Aorta (tissue), 5 donors: Measurements from ENCODE around the gene TREX2. TPM values are rescaled to one million over a fixed set of nuclear protein-coding genes. Genes with fewer than 3 reads are reported as not detected.
A peak's percentile ranks its signal among the peaks of the same experiment; 100 is the strongest.

ENCODE experiments used
- ATAC-seq: fragments of 200-7000 bp; cut with Tn5 transposase; one replicate; pipeline ENCODE4 v1.9.1; 2022; ENCODE audit warnings: moderate library complexity; ENCODE audit not compliant: low FRiP score
- DNase-seq, 2 donors: peaks; one replicate each; pipeline ENCODE4 v3.0.0-alpha.2; 2020
- H3K27ac ChIP-seq, 2 donors: one replicate each; pipeline ENCODE4 v1.5.1; 2013; ENCODE audit warnings: low read length in 2 of 2, mild to moderate bottlenecking in 2 of 2, moderate library complexity in 2 of 2, control low read depth in 1 of 2, inconsistent platforms in 1 of 2, low read depth in 1 of 2
- H3K27me3 ChIP-seq, 2 donors: one replicate each; pipeline ENCODE4 v1.6.1; 2013; ENCODE audit warnings: control low read depth in 1 of 2, low read length in 1 of 2, mild to moderate bottlenecking in 1 of 2, moderate library complexity in 1 of 2; ENCODE audit not compliant: insufficient read depth in 2 of 2, control insufficient read depth in 1 of 2
- H3K36me3 ChIP-seq, 2 donors: one replicate each; pipeline ENCODE4 v1.6.1; 2013; ENCODE audit warnings: control low read depth in 1 of 2, low read length in 1 of 2, mild to moderate bottlenecking in 1 of 2; ENCODE audit not compliant: insufficient read depth in 2 of 2, control insufficient read depth in 1 of 2
- H3K4me1 ChIP-seq, 2 donors: one replicate each; pipeline ENCODE4 v1.6.1; 2013; ENCODE audit warnings: low read length in 2 of 2, control low read depth in 1 of 2, mild to moderate bottlenecking in 1 of 2, moderate library complexity in 1 of 2; ENCODE audit not compliant: insufficient read depth in 2 of 2, control insufficient read depth in 1 of 2
- H3K4me3 ChIP-seq, 2 donors: one replicate each; pipeline ENCODE4 v1.5.1; 2013; ENCODE audit warnings: low read length in 2 of 2, control low read depth in 1 of 2, mild to moderate bottlenecking in 1 of 2
- H3K9me3 ChIP-seq: one replicate; pipeline ENCODE4 v1.6.1; 2013; ENCODE audit warnings: mild to moderate bottlenecking, low read length; ENCODE audit not compliant: control insufficient read depth
- WGBS, 2 donors: extraction: QIAGEN DNeasy Blood & Tissue Kit; methylation state at CpG; one replicate each; pipeline ENCODE4 v1.1.7; 2013; 5-methylcytosine and 5-hydroxymethylcytosine counted together
- intact Hi-C, 2 donors: fragments of 100-400 bp; cut with DNase I; formaldehyde crosslinking; loops; one replicate each; pipeline versions ENCODE4 v1.14.2 to v1.15.0; 2022
- polyA plus RNA-seq, 2 donors: library from polyadenylated mRNA; stranded (reverse); fragments of 200-250 nt; gene quantifications; one replicate each; pipeline ENCODE4 v1.2.3, GENCODE V29; 2013
- total RNA-seq, 2 donors: library from RNA; stranded (reverse); fragmentation: NEBNext Ultra II Directional; extraction: Animal tissue kit (Norgen Biotek cat#: 25700); gene quantifications; one replicate each; pipeline ENCODE4 v1.2.1, GENCODE V29; 2021
- donor health status: healthy with polysubstance abuse.
- donor health status: Bipolar disorder and iron deficiency.
- donor health status: DM: no; HTN: no; CAD: no.
- donor health status: DM: no; HTN: no; CAD: no.
- donor health status: DM: yes; HTN: yes; CAD: no.

The TREX2 gene
- total and polyA plus RNA-seq, 4 donors: 1.4 to 39.1 (median 4.5) TPM; not detected in 1

GRCh38 chrX:153411255-153411987 lies 34.4 kb downstream of the TREX2 start, which contains the start of gene ZFP92:
Gene ZFP92 (plus strand): TSS chrX:153411472. CDS start chrX:153418323, 6,851 bp downstream.
- DNase-seq (peak in 1 of 2 donors; percentile 80), ATAC-seq (peak; percentile 31)
- Histone ChIP-seq H3K27ac (no peak within 1 kb of the TSS), H3K27me3 (no peaks in the 10 kb centered on the region), H3K4me3 (peak within 1 kb of the TSS; percentile 28 to 44), H3K4me1 (peaks cover 0 to 3% of the 10 kb centered on the region in 2 donors), H3K36me3 (no peaks in the 10 kb centered on the region), H3K9me3 (no peaks in the 10 kb centered on the region)
- intact Hi-C loops: no loop called here
- 1 to 32% methylated on average over 49 to 75 of the region's 75 CpGs for WGBS, 2 donors

DNA sequence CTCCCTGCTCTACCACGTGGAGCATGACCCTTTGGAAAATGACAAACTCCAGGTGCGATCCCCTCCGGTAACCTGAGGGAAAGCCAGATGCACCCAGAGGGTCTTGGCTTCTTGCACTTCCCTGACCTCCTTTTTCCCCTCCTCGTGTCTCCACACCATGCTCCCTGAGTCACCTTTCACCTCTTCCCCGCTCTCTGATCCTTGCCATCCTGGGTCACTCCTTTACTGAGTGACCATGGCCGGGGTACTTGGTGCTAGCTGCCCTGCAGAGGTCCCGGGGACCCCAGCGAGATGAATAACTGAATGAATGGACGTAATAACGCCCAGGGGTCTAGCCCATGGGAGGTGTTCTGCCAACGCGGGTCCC lies 35.0 kb downstream of the TREX2 start:
- no peak for ATAC-seq
- Histone ChIP-seq H3K27me3 (no peaks in the 10 kb centered on the region), H3K27ac (no peak overlapping the region), H3K4me1 (peaks cover 0 to 3% of the 10 kb centered on the region in 2 donors), H3K9me3 (no peaks in the 10 kb centered on the region), H3K36me3 (no peaks in the 10 kb centered on the region), H3K4me3 (no peak overlapping the region)
- intact Hi-C loops: no loop called here
- WGBS, 2 donors: 46 to 61% methylated on average over 12 of the region's 12 CpGs
- DNase-seq: no peak

GRCh38 chrX:153410373-153410772 lies 35.5 kb downstream of the TREX2 start:
- H3K4me3 ChIP-seq: no peak overlapping the region
- no peaks in the 10 kb centered on the region for H3K36me3 ChIP-seq
- H3K27me3 ChIP-seq: no peaks in the 10 kb centered on the region
- intact Hi-C loops: no loop called here
- peaks cover 0 to 3% of the 10 kb centered on the region in 2 donors for H3K4me1 ChIP-seq
- no peaks in the 10 kb centered on the region for H3K9me3 ChIP-seq
- DNase-seq: peak in 1 of 2 donors; percentile 40
- ATAC-seq: no peak
- WGBS, 2 donors: 92 to 94% methylated on average over 15 of the region's 15 CpGs
- H3K27ac ChIP-seq: no peak overlapping the region

- Histone ChIP-seq H3K4me3 (no peak overlapping the region), H3K36me3 (no peaks in the 10 kb centered on the region), H3K27ac (no peak overlapping the region), H3K27me3 (no peaks in the 10 kb centered on the region), H3K4me1 (peaks cover 0 to 3% of the 10 kb centered on the region in 2 donors), H3K9me3 (no peaks in the 10 kb centered on the region)
- intact Hi-C loops: no loop called here
- 87 to 96% methylated on average over 28 to 30 of the region's 30 CpGs for WGBS, 2 donors
- DNase-seq: peak in 1 of 2 donors; percentile 60
- no peak for ATAC-seq
These were observed 36.3 kb downstream of the TREX2 start for GRCh38 chrX:153409414-153410101.

GRCh38 chrX:153408871-153409351 lies 36.9 kb downstream of the TREX2 start:
- peak in 1 of 2 donors; percentile 53 for DNase-seq
- intact Hi-C loops: no loop called here
- Histone ChIP-seq H3K4me3 (no peak overlapping the region), H3K27ac (no peak overlapping the region), H3K27me3 (no peaks in the 10 kb centered on the region), H3K4me1 (peaks cover 0 to 3% of the 10 kb centered on the region in 2 donors), H3K9me3 (no peaks in the 10 kb centered on the region), H3K36me3 (no peaks in the 10 kb centered on the region)
- 80 to 95% methylated on average over 11 to 12 of the region's 12 CpGs for WGBS, 2 donors
- no peak for ATAC-seq

DNA sequence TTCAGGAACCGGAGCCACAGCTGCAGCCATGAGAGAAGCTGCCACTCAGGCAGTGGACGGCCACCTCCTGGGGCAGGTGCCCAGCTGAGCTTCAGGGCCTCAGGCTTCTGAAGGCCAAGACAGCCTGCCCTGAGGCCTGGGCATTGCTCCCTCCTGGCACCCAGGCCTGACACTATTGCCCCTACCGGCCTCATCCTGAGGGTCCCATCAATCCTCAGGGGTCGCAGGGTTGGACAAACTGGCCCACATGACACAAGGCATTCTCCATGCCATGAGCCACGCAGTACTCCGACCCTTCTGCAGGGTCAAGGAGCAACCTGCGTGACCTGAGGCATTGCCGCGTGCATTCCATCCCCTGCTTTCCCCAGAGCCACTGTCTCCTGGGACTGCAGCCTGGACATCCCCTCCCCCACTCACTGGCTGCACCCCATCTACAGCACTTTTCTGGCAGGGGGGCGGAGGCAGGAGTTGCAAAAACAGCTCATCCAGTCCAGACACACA lies 37.6 kb downstream of the TREX2 start:
- Histone ChIP-seq H3K9me3 (no peaks in the 10 kb centered on the region), H3K27ac (no peak overlapping the region), H3K27me3 (no peaks in the 10 kb centered on the region), H3K4me1 (peaks cover 0 to 3% of the 10 kb centered on the region in 2 donors), H3K36me3 (no peaks in the 10 kb centered on the region), H3K4me3 (no peak overlapping the region)
- WGBS, 2 donors: 84 to 86% methylated on average over 10 of the region's 10 CpGs
- intact Hi-C loops: no loop called here
- peak in 1 of 2 donors; percentile 68 for DNase-seq
- no peak for ATAC-seq

- Histone ChIP-seq H3K27ac (no peak overlapping the region), H3K9me3 (no peaks in the 10 kb centered on the region), H3K36me3 (no peaks in the 10 kb centered on the region), H3K4me1 (peaks cover 0 to 3% of the 10 kb centered on the region in 2 donors), H3K27me3 (no peaks in the 10 kb centered on the region), H3K4me3 (no peak overlapping the region)
- intact Hi-C loops: no loop called here
- ATAC-seq (no peak), DNase-seq (no peak)
- WGBS, 2 donors: 78 to 85% methylated on average over 3 of the region's 3 CpGs
These were observed 38.1 kb downstream of the TREX2 start for GRCh38 chrX:153407736-153408135.

GRCh38 chrX:153406903-153407302 lies 39.0 kb downstream of the TREX2 start:
- Histone ChIP-seq H3K27ac (no peak overlapping the region), H3K4me3 (no peak overlapping the region), H3K36me3 (no peaks in the 10 kb centered on the region), H3K27me3 (no peaks in the 10 kb centered on the region), H3K4me1 (peaks cover 0 to 2% of the 10 kb centered on the region in 2 donors), H3K9me3 (no peaks in the 10 kb centered on the region)
- intact Hi-C loops: no loop called here
- 70 to 74% methylated on average over 7 of the region's 7 CpGs for WGBS, 2 donors
- DNase-seq (peak in 1 of 2 donors; percentile 62), ATAC-seq (no peak)
